Muscle layer of colon (tissue), 2 donors: ENCODE data around the gene RALGPS1.

Source experiments
- H3K27ac ChIP-seq: one replicate; pipeline ENCODE4 v1.7.0; 2013; ENCODE audit warnings: low read depth, mild to moderate bottlenecking, low read length, moderate library complexity
- H3K27me3 ChIP-seq, 2 donors: one replicate each; pipeline ENCODE4 v1.7.0; 2013; ENCODE audit warnings: low read length in 2 of 2, mild to moderate bottlenecking in 2 of 2; ENCODE audit not compliant: insufficient read depth in 2 of 2, control insufficient read depth in 1 of 2
- H3K36me3 ChIP-seq: one replicate; pipeline ENCODE4 v1.7.0; 2013; ENCODE audit warnings: mild to moderate bottlenecking, low read length; ENCODE audit not compliant: insufficient read depth
- H3K4me1 ChIP-seq: one replicate; pipeline ENCODE4 v1.7.0; 2013; ENCODE audit warnings: mild to moderate bottlenecking, low read length; ENCODE audit not compliant: insufficient read depth
- H3K4me3 ChIP-seq, 2 donors: one replicate each; pipeline ENCODE4 v1.7.0; 2013; ENCODE audit warnings: low read length in 2 of 2, low read depth in 1 of 2, mild to moderate bottlenecking in 1 of 2, moderate library complexity in 1 of 2
- H3K9ac ChIP-seq: one replicate; pipeline ENCODE4 v1.7.0; 2013; ENCODE audit warnings: low read length
- H3K9me3 ChIP-seq: one replicate; pipeline ENCODE4 v1.7.0; 2013; ENCODE audit warnings: mild to moderate bottlenecking, low read length
- donor health status: abdominal sarcoma.
- donor health status: Adenocarcinoma of cecum.

Gene RALGPS1

GRCh38 chr9:127018935-127019334, 104.4 kb downstream of the RALGPS1 start:
- Histone ChIP-seq H3K27me3 (no peaks in the 10 kb centered on the region), H3K36me3 (no peaks in the 10 kb centered on the region), H3K9me3 (no peaks in the 10 kb centered on the region), H3K9ac (no peak overlapping the region), H3K27ac (no peak overlapping the region), H3K4me1 (peaks cover 27% of the 10 kb centered on the region), H3K4me3 (no peak overlapping the region)

- Histone ChIP-seq H3K27me3 (no peaks in the 10 kb centered on the region), H3K4me3 (no peak overlapping the region), H3K27ac (no peak overlapping the region), H3K36me3 (no peaks in the 10 kb centered on the region), H3K4me1 (peaks cover 19% of the 10 kb centered on the region), H3K9me3 (no peaks in the 10 kb centered on the region), H3K9ac (no peak overlapping the region)
These were observed 105.6 kb downstream of the RALGPS1 start for GRCh38 chr9:127020036-127020801.

GRCh38 chr9:127020802-127021078, 106.2 kb downstream of the RALGPS1 start:
- Histone ChIP-seq H3K9me3 (no peaks in the 10 kb centered on the region), H3K4me1 (peaks cover 19% of the 10 kb centered on the region), H3K27me3 (no peaks in the 10 kb centered on the region), H3K4me3 (no peak overlapping the region), H3K9ac (no peak overlapping the region), H3K27ac (no peak overlapping the region), H3K36me3 (no peaks in the 10 kb centered on the region)

GRCh38 chr9:127021664-127022363, 107.2 kb downstream of the RALGPS1 start:
- H3K9ac ChIP-seq, result no peak overlapping the region
- H3K27ac ChIP-seq, result peak overlapping the region; percentile 71

GRCh38 chr9:127022913-127023660, 108.5 kb downstream of the RALGPS1 start:
- Histone ChIP-seq H3K4me3 (no peak overlapping the region), H3K4me1 (peaks cover 19% of the 10 kb centered on the region), H3K27ac (no peak overlapping the region), H3K9ac (no peak overlapping the region), H3K27me3 (no peaks in the 10 kb centered on the region), H3K9me3 (no peaks in the 10 kb centered on the region), H3K36me3 (no peaks in the 10 kb centered on the region)

More at GRCh38 chr9:127021664-127022363, 107.2 kb downstream of the RALGPS1 start:
- H3K4me3 ChIP-seq, result no peak overlapping the region
- H3K36me3 ChIP-seq, result no peaks in the 10 kb centered on the region
- no peaks in the 10 kb centered on the region for H3K9me3 ChIP-seq
- H3K27me3 ChIP-seq, result no peaks in the 10 kb centered on the region
- H3K4me1 ChIP-seq, result peaks cover 19% of the 10 kb centered on the region

- no peak overlapping the region for H3K4me3 ChIP-seq
- no peaks in the 10 kb centered on the region for H3K36me3 ChIP-seq
- no peaks in the 10 kb centered on the region for H3K27me3 ChIP-seq
- no peak overlapping the region for H3K9ac ChIP-seq
- peaks cover 19% of the 10 kb centered on the region for H3K4me1 ChIP-seq
- no peaks in the 10 kb centered on the region for H3K9me3 ChIP-seq
- no peak overlapping the region for H3K27ac ChIP-seq
These were observed 110.5 kb downstream of the RALGPS1 start for GRCh38 chr9:127025042-127025441.

- H3K4me3 ChIP-seq, result no peak overlapping the region
These were observed 113.1 kb downstream of the RALGPS1 start for GRCh38 chr9:127027694-127028093.

GRCh38 chr9:127029548-127029947, 115.0 kb downstream of the RALGPS1 start:
- Histone ChIP-seq H3K9me3 (no peaks in the 10 kb centered on the region), H3K9ac (no peak overlapping the region), H3K27me3 (no peaks in the 10 kb centered on the region)

More at GRCh38 chr9:127027694-127028093, 113.1 kb downstream of the RALGPS1 start:
- H3K9me3 ChIP-seq, result no peaks in the 10 kb centered on the region
- H3K4me1 ChIP-seq, result peaks cover 8% of the 10 kb centered on the region
- no peaks in the 10 kb centered on the region for H3K36me3 ChIP-seq
- no peak overlapping the region for H3K9ac ChIP-seq
- H3K27me3 ChIP-seq, result no peaks in the 10 kb centered on the region
- no peak overlapping the region for H3K27ac ChIP-seq

GRCh38 chr9:127030814-127031740, 116.5 kb downstream of the RALGPS1 start:
- H3K36me3 ChIP-seq, result peaks cover 4% of the 10 kb centered on the region
- no peaks in the 10 kb centered on the region for H3K9me3 ChIP-seq
- no peaks in the 10 kb centered on the region for H3K27me3 ChIP-seq
- no peak overlapping the region for H3K9ac ChIP-seq
- H3K27ac ChIP-seq, result no peak overlapping the region
- peaks cover 14% of the 10 kb centered on the region for H3K4me1 ChIP-seq
- no peak overlapping the region for H3K4me3 ChIP-seq

More at GRCh38 chr9:127029548-127029947, 115.0 kb downstream of the RALGPS1 start:
- Histone ChIP-seq H3K27ac (no peak overlapping the region), H3K4me1 (peaks cover 7% of the 10 kb centered on the region), H3K36me3 (peaks cover 4% of the 10 kb centered on the region), H3K4me3 (no peak overlapping the region)

GRCh38 chr9:127032256-127032655, 117.7 kb downstream of the RALGPS1 start:
- H3K9ac ChIP-seq, result no peak overlapping the region
- no peak overlapping the region for H3K27ac ChIP-seq
- no peak overlapping the region for H3K4me3 ChIP-seq

GRCh38 chr9:127033061-127033460, 118.5 kb downstream of the RALGPS1 start:
- Histone ChIP-seq H3K4me3 (no peak overlapping the region), H3K4me1 (peaks cover 14% of the 10 kb centered on the region), H3K9me3 (no peaks in the 10 kb centered on the region), H3K27ac (no peak overlapping the region), H3K27me3 (no peaks in the 10 kb centered on the region), H3K9ac (no peak overlapping the region), H3K36me3 (peaks cover 4% of the 10 kb centered on the region)

More at GRCh38 chr9:127032256-127032655, 117.7 kb downstream of the RALGPS1 start:
- Histone ChIP-seq H3K27me3 (no peaks in the 10 kb centered on the region), H3K9me3 (no peaks in the 10 kb centered on the region), H3K36me3 (peaks cover 4% of the 10 kb centered on the region), H3K4me1 (peaks cover 14% of the 10 kb centered on the region)
